EL (cell line): ENCODE results near the gene TADA2B.

ENCODE experiments used
- DNase-seq: peaks from one replicate; pipeline ENCODE4 v3.0.0-alpha.2; 2016

The TADA2B gene

GRCh38 chr4:7041801-7042502 lies 1.2 kb upstream of the TADA2B start:
- no peak for DNase-seq

- peak; percentile 98 for DNase-seq
These were observed 479 bp upstream of the TADA2B start for GRCh38 chr4:7042503-7043283.

GRCh38 chr4:7044137-7044930 lies 1.2 kb downstream of the TADA2B start:
- peak; percentile 15 for DNase-seq

- DNase-seq: no peak
These were observed 2.4 kb downstream of the TADA2B start for GRCh38 chr4:7045553-7045952.

GRCh38 chr4:7045961-7046921 lies 3.1 kb downstream of the TADA2B start:
- no peak for DNase-seq

- DNase-seq: no peak
These were observed 3.8 kb downstream of the TADA2B start for GRCh38 chr4:7046971-7047370.

GRCh38 chr4:7048642-7049041 lies 5.5 kb downstream of the TADA2B start:
- no peak for DNase-seq

GRCh38 chr4:7049295-7049694 lies 6.1 kb downstream of the TADA2B start:
- no peak for DNase-seq

GRCh38 chr4:7049739-7050138 lies 6.6 kb downstream of the TADA2B start:
- DNase-seq: no peak

- DNase-seq: no peak
These were observed 7.4 kb downstream of the TADA2B start for GRCh38 chr4:7050481-7051143.

GRCh38 chr4:7051144-7051495 lies 7.9 kb downstream of the TADA2B start:
- DNase-seq: no peak

GRCh38 chr4:7051905-7052304 lies 8.7 kb downstream of the TADA2B start:
- no peak for DNase-seq

GRCh38 chr4:7052313-7052712 lies 9.1 kb downstream of the TADA2B start:
- DNase-seq: no peak

GRCh38 chr4:7052923-7053715 lies 9.9 kb downstream of the TADA2B start:
- DNase-seq: no peak

- no peak for DNase-seq
These were observed 11.1 kb downstream of the TADA2B start for GRCh38 chr4:7054106-7054880.

- DNase-seq: peak; percentile 52
These were observed 12.2 kb downstream of the TADA2B start for GRCh38 chr4:7055111-7055989.

GRCh38 chr4:7055990-7056325 lies 12.8 kb downstream of the TADA2B start:
- DNase-seq: no peak

GRCh38 chr4:7058792-7059191 lies 15.6 kb downstream of the TADA2B start:
- DNase-seq: no peak

GRCh38 chr4:7059662-7060061 lies 16.5 kb downstream of the TADA2B start:
- no peak for DNase-seq
